Measurements from ENCODE around the gene ANKHD1. TPM values are rescaled to one million over a fixed set of nuclear protein-coding genes. Genes with fewer than 3 reads are reported as not detected.

Gene ANKHD1
- polyA plus RNA-seq, 1 donor: 162 TPM

- no peak for DNase-seq
Observed at GRCh38 chr5:140540227-140540626, 138.6 kb downstream of the ANKHD1 start.

GRCh38 chr5:140542972-140543371 is 141.3 kb downstream of the ANKHD1 start:
- no peak for DNase-seq

GRCh38 chr5:140544986-140545385 is 143.4 kb downstream of the ANKHD1 start:
- DNase-seq: no peak

- no peak for DNase-seq
Observed at GRCh38 chr5:140545606-140546005, 144.0 kb downstream of the ANKHD1 start.

- no peak for DNase-seq
Observed at GRCh38 chr5:140546851-140547507, 145.3 kb downstream of the ANKHD1 start.

GRCh38 chr5:140547508-140548299 is 146.1 kb downstream of the ANKHD1 start, which contains the start of gene EIF4EBP3:
Gene EIF4EBP3, plus strand, starts transcription at chr5:140547662. Its CDS starts 76 bp downstream, at chr5:140547738.
- peak; percentile 90 for DNase-seq

- no peak for DNase-seq
Observed at GRCh38 chr5:140548300-140548688, 146.7 kb downstream of the ANKHD1 start.

GRCh38 chr5:140548791-140549190 is 147.2 kb downstream of the ANKHD1 start:
- no peak for DNase-seq

- no peak for DNase-seq
Observed at GRCh38 chr5:140549237-140550144, 147.9 kb downstream of the ANKHD1 start.

- DNase-seq: no peak
Observed at GRCh38 chr5:140550147-140551079, 148.8 kb downstream of the ANKHD1 start.

GRCh38 chr5:140551872-140552271 is 150.2 kb downstream of the ANKHD1 start:
- DNase-seq: no peak

- no peak for DNase-seq
Observed at GRCh38 chr5:140553657-140554056, 152.0 kb downstream of the ANKHD1 start.

GRCh38 chr5:140554454-140554853 is 152.8 kb downstream of the ANKHD1 start:
- DNase-seq: no peak

- DNase-seq: no peak
Observed at GRCh38 chr5:140555747-140556312, 154.2 kb downstream of the ANKHD1 start.

GRCh38 chr5:140556438-140556837 is 154.8 kb downstream of the ANKHD1 start:
- no peak for DNase-seq

GRCh38 chr5:140557136-140557805 is 155.6 kb downstream of the ANKHD1 start, which contains the start of gene SRA1:
Gene SRA1, minus strand, starts transcription at chr5:140557473. Its CDS starts 21 bp downstream, at chr5:140557452.
- DNase-seq: peak; percentile 89

- no peak for DNase-seq
Observed at GRCh38 chr5:140557965-140558364, 156.3 kb downstream of the ANKHD1 start.

GRCh38 chr5:140558542-140558941 is 156.9 kb downstream of the ANKHD1 start:
- DNase-seq: no peak

- no peak for DNase-seq
Observed at GRCh38 chr5:140560227-140560626, 158.6 kb downstream of the ANKHD1 start.

All from left kidney (tissue), 2 donors.